ENCODE measurements around the gene EIF1AX. TPM values are rescaled to one million over a fixed set of nuclear protein-coding genes. Genes with fewer than 3 reads are reported as not detected.
A peak's percentile ranks its signal among the peaks of the same experiment; 100 is the strongest.
"Not testable (repeated sequence)": the region's sequence is repeated elsewhere in the genome, so short reads cannot be mapped to it uniquely, and the experiment has no call there.

Gene EIF1AX
- total RNA-seq, 1 donor from 2014 or later, result 123 TPM

DNA sequence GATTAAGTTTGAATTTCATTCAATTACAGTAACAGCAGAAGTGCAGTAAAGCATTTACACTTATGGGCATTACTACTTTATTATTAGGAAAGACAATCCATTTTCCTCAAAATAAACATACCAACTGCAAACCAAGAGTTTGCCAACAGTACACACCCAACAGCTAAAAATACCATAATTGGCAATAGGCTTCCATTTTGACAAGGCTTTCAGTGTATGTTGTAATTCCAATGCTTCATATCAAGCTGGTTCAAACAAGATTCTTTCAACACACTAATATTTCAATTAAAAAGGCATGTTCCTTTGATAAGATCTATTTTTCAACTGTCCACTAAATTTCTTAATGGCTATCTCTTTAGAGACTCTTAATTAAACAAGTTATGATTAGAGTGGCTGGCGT, 12.1 kb downstream of the EIF1AX start:
- peaks cover 6% of the 10 kb centered on the region for H3K36me3 Mint-ChIP-seq

DNA sequence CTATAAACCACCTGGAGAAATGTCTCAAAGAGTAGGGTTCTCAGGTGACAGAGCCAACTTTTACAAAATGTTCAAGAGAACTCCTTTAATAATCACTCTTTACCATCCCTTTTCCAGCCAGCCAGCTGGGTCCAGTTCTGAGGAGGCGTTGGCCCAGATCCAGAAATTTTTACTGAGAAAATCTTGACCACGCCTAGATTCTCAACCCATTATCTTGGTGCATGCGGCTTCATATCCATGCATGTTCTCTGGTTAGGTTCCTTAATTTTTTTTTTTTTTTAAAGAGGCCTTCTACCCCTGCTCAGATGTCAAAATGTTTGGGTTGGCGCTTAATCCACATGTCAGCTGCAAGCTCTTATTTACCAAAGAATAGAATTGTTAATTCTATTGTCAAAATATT, 13.0 kb downstream of the EIF1AX start:
- no peaks in the 10 kb centered on the region for H3K36me3 ChIP-seq
- Mint-ChIP-seq H3K4me3 (no peak overlapping the region), H3K4me1 (no peaks in the 10 kb centered on the region), H3K36me3 (peaks cover 6% of the 10 kb centered on the region), H3K9me3 (no peaks in the 10 kb centered on the region), H3K27me3 (ENCODE audit: insufficient read depth, low read depth) (no peaks in the 10 kb centered on the region), H3K27ac (no peak overlapping the region)
- no peaks in the 10 kb centered on the region for H3K9me3 ChIP-seq (ENCODE audit: low read depth)
- TF ChIP-seq EZH2phosphoT487 (IDR thresholded peaks at IDR 0.05) (no peak), EZH2 (IDR thresholded peaks at IDR 0.05) (no peak)
- TF ChIP-seq, protein P1, sequence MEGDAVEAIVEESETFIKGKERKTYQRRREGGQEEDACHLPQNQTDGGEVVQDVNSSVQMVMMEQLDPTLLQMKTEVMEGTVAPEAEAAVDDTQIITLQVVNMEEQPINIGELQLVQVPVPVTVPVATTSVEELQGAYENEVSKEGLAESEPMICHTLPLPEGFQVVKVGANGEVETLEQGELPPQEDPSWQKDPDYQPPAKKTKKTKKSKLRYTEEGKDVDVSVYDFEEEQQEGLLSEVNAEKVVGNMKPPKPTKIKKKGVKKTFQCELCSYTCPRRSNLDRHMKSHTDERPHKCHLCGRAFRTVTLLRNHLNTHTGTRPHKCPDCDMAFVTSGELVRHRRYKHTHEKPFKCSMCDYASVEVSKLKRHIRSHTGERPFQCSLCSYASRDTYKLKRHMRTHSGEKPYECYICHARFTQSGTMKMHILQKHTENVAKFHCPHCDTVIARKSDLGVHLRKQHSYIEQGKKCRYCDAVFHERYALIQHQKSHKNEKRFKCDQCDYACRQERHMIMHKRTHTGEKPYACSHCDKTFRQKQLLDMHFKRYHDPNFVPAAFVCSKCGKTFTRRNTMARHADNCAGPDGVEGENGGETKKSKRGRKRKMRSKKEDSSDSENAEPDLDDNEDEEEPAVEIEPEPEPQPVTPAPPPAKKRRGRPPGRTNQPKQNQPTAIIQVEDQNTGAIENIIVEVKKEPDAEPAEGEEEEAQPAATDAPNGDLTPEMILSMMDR (IDR thresholded peaks at IDR 0.05), result no peak
- no peak overlapping the region for H2AFZ ChIP-seq (replicated peaks)
- no peak overlapping the region for H3K27ac ChIP-seq
- H3K4me3 ChIP-seq, result no peak overlapping the region
- H3K27me3 ChIP-seq, result no peaks in the 10 kb centered on the region
- H3K79me2 ChIP-seq (ENCODE audit: low read depth), result peaks cover 2% of the 10 kb centered on the region
- H4K20me1 ChIP-seq (ENCODE audit: low read depth), result peaks cover 8% of the 10 kb centered on the region
- DNase-seq (ENCODE audit: low spot score), result no peak
- H3K9ac ChIP-seq, result no peak overlapping the region
- H3K4me2 ChIP-seq, result no peak overlapping the region
- peaks cover 14% of the 10 kb centered on the region for H3F3A ChIP-seq (ENCODE audit: low read depth)
- no peaks in the 10 kb centered on the region for H3K4me1 ChIP-seq

More for the DNA sequence above, 12.1 kb downstream of the EIF1AX start:
- no peaks in the 10 kb centered on the region for H3K4me1 Mint-ChIP-seq
- H3K9me3 ChIP-seq (ENCODE audit: low read depth), result no peaks in the 10 kb centered on the region
- H3K27ac ChIP-seq, result no peak overlapping the region
- H3K79me2 ChIP-seq (ENCODE audit: low read depth), result peaks cover 9% of the 10 kb centered on the region
- no peak overlapping the region for H3K27ac Mint-ChIP-seq
- peaks cover 8% of the 10 kb centered on the region for H4K20me1 ChIP-seq (ENCODE audit: low read depth)
- no peak for DNase-seq (ENCODE audit: low spot score)
- H3K4me3 Mint-ChIP-seq, result no peak overlapping the region
- H2AFZ ChIP-seq (replicated peaks), result no peak overlapping the region
- H3K4me3 ChIP-seq, result no peak overlapping the region
- peaks cover 14% of the 10 kb centered on the region for H3F3A ChIP-seq (ENCODE audit: low read depth)
- H3K27me3 Mint-ChIP-seq (ENCODE audit: insufficient read depth, low read depth), result no peaks in the 10 kb centered on the region
- no peaks in the 10 kb centered on the region for H3K4me1 ChIP-seq
- H3K27me3 ChIP-seq, result no peaks in the 10 kb centered on the region
- TF ChIP-seq EZH2phosphoT487 (IDR thresholded peaks at IDR 0.05) (no peak), EZH2 (IDR thresholded peaks at IDR 0.05) (no peak)
- TF ChIP-seq, protein P1 (IDR thresholded peaks at IDR 0.05), result no peak
- H3K9me3 Mint-ChIP-seq, result no peaks in the 10 kb centered on the region
- no peak overlapping the region for H3K9ac ChIP-seq
- no peaks in the 10 kb centered on the region for H3K36me3 ChIP-seq
- no peak overlapping the region for H3K4me2 ChIP-seq

DNA sequence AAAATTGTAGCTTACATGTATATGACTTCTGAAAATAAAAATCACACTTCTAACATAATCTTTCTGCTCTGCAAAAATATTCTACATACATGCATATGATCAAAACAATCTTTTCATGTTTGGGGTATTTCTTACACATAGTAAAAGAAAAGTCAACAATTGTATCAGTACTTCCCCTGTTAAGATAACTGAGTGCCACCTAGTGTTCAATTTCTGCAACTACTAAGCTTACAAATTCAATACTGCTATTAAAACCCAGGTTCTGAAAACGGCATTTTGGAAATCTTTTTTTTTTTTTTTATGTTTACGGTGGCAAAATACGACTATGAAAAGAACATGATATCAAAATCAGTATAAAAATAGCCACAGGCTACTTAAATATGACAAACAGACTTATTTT, 14.2 kb downstream of the EIF1AX start:
- not testable (repeated sequence) for H3K79me2 ChIP-seq (ENCODE audit: low read depth); H3K27ac Mint-ChIP-seq; DNase-seq (ENCODE audit: low spot score); H3K4me3 Mint-ChIP-seq; H2AFZ ChIP-seq (replicated peaks); H3K9me3 Mint-ChIP-seq; H3K4me1 Mint-ChIP-seq; H4K20me1 ChIP-seq (ENCODE audit: low read depth); H3K27me3 Mint-ChIP-seq (ENCODE audit: insufficient read depth, low read depth); H3K36me3 Mint-ChIP-seq; H3K27me3 ChIP-seq; H3K27ac ChIP-seq; H3K9me3 ChIP-seq (ENCODE audit: low read depth); H3K9ac ChIP-seq; H3K4me2 ChIP-seq; H3K4me1 ChIP-seq; H3K4me3 ChIP-seq; H3K36me3 ChIP-seq
- TF ChIP-seq, protein P1 (IDR thresholded peaks at IDR 0.05), result peak; percentile 45
- H3F3A ChIP-seq (ENCODE audit: low read depth), result peaks cover 14% of the 10 kb centered on the region

DNA sequence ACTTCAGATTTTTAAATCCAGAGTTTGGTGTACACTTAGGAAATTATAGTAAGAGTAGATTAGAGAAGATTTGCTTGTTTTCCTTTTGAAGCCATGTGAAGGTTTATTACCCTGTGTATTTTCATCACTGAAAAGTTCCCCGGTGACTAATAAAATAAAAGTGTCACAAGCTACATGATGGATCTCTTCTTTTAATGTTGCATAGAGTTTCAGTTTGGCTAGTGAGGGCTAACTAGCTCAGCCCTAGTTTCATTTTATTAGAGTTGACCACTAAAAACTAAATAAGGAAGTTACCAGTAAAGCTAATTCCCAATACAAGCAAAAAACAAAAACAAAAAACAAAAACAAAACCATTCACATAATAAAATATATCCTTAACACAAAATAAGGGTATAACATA, 14.8 kb downstream of the EIF1AX start:
- H3K4me3 ChIP-seq; H3K9me3 Mint-ChIP-seq; H3K27me3 ChIP-seq; H3K27me3 Mint-ChIP-seq (ENCODE audit: insufficient read depth, low read depth); H3K36me3 ChIP-seq; H3K9me3 ChIP-seq (ENCODE audit: low read depth); H3K36me3 Mint-ChIP-seq; DNase-seq (ENCODE audit: low spot score); H3K4me2 ChIP-seq; H3K4me1 Mint-ChIP-seq; H3K79me2 ChIP-seq (ENCODE audit: low read depth); H3K27ac ChIP-seq; H3K4me3 Mint-ChIP-seq; H3K9ac ChIP-seq; H2AFZ ChIP-seq (replicated peaks); H3K4me1 ChIP-seq; H3K27ac Mint-ChIP-seq; H4K20me1 ChIP-seq (ENCODE audit: low read depth): not testable (repeated sequence)
- peaks cover 14% of the 10 kb centered on the region for H3F3A ChIP-seq (ENCODE audit: low read depth)

Data from neural progenitor cell (in vitro differentiated cells).